AG09319 (cell line): ENCODE results near the gene SESN2.

Experiments
- DNase-seq: peaks from one replicate; pipeline ENCODE4 v3.0.0-alpha.2; 2010; ENCODE audit warnings: low read depth; ENCODE audit errors: extremely low read depth
- TF ChIP-seq, protein P1 (sequence below): IDR thresholded peaks from 2 replicates; pipeline ENCODE4 v1.5.1; 2011; ENCODE audit warnings: low read depth, mild to moderate bottlenecking, inconsistent platforms, low read length, moderate library complexity

SESN2 gene

DNA sequence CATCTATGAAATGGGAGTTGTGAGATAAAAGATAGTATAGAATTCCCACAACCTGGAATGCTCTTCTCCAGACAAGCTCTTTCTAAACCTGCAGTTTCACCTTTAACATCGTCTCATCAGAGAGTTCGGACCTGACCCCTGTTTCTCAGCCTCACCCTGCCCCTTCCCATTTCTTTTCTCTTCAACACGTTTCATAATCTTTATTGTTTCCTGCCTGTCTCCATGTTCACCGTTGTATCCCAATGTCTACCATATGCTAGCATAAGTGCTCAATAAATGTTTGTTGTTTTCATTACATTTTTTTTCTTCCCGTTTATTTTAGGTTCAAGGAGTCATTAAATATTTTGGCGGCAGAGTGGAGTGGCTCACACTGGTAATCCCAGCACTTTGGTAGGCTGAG is 32.4 kb downstream of the SESN2 start:
- TF ChIP-seq, protein P1, sequence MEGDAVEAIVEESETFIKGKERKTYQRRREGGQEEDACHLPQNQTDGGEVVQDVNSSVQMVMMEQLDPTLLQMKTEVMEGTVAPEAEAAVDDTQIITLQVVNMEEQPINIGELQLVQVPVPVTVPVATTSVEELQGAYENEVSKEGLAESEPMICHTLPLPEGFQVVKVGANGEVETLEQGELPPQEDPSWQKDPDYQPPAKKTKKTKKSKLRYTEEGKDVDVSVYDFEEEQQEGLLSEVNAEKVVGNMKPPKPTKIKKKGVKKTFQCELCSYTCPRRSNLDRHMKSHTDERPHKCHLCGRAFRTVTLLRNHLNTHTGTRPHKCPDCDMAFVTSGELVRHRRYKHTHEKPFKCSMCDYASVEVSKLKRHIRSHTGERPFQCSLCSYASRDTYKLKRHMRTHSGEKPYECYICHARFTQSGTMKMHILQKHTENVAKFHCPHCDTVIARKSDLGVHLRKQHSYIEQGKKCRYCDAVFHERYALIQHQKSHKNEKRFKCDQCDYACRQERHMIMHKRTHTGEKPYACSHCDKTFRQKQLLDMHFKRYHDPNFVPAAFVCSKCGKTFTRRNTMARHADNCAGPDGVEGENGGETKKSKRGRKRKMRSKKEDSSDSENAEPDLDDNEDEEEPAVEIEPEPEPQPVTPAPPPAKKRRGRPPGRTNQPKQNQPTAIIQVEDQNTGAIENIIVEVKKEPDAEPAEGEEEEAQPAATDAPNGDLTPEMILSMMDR: no peak
- DNase-seq: no peak

DNA sequence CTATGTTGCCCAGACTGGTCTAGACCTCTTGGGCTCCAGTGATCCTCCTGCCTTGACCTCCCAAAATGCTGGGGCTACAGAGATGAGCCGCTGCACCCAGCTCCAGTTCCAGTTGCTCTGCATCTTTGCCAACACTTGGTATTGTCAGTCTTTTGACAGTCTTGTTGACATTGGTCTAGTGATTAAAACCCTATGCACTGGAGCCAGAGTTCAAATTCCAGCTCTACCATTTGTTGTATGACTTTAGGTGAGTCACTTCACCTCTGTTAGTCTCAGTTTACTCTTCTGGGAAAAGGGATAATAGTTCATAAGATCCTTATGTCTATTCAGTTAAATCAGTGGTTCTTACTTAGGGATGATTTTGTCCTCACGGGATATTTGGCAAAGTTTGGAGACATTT is 36.6 kb downstream of the SESN2 start:
- DNase-seq: no peak
- TF ChIP-seq, protein P1: no peak

DNA sequence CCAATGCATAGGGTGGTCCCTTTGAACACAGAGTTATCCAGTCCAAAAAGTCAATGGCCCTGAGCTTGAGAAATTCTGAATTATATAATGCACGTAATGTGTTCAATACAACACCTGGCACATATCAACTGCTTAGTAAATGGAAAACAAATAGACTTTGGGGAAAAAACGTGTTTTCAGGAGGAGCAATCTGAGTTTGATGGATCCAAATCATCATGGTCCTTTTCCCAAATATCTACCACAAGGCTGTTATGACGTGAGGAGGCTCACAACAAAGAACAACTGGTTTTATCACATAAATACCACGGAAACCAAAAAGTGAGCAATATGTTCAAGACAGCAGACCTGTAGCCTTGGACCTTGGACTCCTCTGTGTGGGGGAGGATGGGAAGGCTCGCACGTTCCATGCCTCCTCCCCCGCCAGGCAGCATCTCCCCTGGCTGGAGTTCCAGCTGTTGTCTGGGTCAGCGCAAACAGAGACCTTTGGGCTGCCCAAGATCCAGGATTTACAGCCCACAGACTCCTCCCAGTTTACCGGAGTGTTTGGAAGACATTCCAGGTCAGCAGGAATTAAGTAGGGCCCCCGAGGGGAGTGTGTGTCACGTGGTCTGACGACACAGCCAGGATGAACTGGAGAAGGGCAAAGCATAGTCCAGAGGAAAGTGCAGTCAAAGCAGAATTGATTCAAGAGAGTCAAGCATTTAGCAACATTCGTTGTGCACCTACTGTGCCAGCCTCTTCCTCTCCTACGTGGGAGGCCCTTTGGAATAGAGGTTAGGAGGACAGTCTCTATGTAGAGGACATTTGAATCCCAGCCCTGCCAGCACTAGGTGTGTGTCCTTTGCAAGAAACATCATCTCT is 37.3 kb downstream of the SESN2 start:
- TF ChIP-seq, protein P1: no peak
- no peak for DNase-seq

DNA sequence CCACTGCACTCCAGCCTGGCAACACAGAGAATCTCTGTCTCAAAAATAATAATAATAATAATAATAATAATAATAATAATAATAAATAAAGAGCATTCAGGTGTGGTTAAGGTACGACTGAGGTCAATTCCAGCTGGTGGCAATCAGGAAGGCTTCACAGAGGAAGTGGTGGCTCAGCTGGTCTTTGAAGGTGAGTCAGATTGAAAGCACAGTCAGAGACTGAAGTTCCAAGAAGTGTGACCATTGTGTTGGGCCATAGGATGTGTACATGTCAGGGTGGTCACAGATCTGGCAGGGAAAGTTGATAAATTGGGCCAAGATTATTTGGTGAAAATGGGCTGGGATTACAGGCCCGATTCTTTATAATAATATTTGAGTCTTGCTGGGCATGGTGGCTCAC is 38.5 kb downstream of the SESN2 start:
- TF ChIP-seq, protein P1: no peak
- no peak for DNase-seq

DNA sequence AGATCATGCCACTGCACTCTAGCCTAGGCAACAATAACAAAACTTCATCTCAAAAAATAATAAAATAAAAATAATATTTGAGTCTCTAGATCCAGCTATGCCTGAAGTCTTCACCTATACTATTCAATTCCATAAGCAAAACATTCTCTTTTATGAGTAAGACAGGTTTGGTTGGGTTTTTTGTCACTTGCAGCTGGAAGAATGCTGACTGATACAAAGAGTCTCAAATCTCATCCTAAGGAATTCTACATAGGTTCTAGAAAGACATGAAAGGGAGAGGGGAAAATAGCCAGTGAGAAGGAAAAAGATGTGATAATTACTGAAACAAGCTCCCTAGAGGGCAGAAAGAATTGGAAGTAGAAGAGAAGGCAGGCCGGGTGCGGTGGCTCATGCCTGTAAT is 39.1 kb downstream of the SESN2 start:
- TF ChIP-seq, protein P1: no peak
- DNase-seq: no peak

DNA sequence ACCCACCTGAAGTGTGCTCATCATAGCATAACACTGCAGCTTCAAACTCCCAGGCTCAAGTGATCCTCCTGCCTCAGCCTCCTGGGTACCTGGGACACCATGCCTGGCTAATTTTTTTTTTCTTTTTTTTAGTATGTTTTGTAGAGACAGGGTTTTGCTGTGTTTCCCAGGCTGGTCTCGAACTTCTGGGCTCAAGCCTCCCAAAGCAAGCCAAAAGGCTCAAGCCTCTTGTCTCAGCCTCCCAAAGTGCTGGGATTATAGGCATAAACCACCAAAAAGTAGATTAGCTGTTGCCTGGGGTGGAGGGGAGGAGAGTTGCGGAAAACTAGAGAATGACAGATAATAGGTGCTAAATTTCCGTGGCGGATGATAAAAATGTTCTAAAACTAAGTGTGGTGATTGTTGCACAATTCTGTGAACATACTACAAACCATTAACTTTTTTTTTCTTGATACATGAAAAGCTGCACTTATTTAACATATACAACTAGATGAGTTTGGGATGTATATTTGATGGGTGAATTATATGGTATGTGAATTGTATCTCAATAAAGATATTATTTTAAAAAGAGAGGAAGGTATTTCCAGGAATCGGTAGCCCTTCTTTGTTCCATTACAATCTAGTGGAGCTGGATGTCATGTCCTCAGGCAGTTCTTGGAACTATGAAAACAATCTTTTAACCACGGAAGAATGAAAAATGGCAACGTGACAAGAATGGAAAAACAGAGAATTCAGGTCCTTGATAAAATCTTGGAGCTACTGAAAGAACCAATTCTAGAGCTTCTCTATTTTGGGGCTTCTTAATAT is 42.3 kb downstream of the SESN2 start:
- no peak for DNase-seq
- TF ChIP-seq, protein P1: no peak

DNA sequence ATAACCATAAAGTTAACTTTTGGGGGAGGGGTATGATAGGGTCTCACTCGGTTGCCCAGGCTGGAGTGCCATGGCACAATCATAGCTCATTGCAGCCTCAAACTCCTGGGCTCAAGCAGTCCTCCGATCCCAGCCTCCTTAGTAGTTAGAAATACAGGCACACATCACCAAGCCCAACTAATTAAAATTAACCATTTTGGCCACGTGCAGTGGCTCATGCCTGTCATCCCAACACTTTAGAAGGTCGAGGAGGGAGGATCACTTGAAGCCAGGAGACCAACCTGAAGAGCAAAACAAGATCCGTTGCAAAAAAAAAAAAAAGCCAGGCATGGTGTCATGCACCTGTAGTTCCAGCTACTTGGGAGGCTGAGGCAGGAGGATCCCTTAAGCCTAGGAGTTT is 42.9 kb downstream of the SESN2 start:
- TF ChIP-seq, protein P1: no peak
- DNase-seq: no peak
